ENCODE results near the gene RBMS3. TPM values are rescaled to one million over a fixed set of nuclear protein-coding genes. Genes with fewer than 3 reads are reported as not detected.

The RBMS3 gene
- total RNA-seq, 1 experiment from 2014 or later = 8.7 TPM

GRCh38 chr3:29952431-29952830 lies 671.6 kb downstream of the RBMS3 start (continued):
- TF ChIP-seq CTCF (IDR thresholded peaks at IDR 0.05) = no peak

GRCh38 chr3:29955413-29955812 lies 674.5 kb downstream of the RBMS3 start:
- Mint-ChIP-seq H3K27ac (no peak overlapping the region), H3K36me3 (peaks cover 12% of the 10 kb centered on the region), H3K27me3 (ENCODE audit: low read depth) (no peaks in the 10 kb centered on the region), H3K9me3 (peaks cover 15% of the 10 kb centered on the region), H3K4me3 (no peak overlapping the region), H3K4me1 (no peaks in the 10 kb centered on the region)
- DNase-seq (ENCODE audit: low spot score) (no peak), ATAC-seq (no peak)
- POLR2A ChIA-PET = no interaction called here
- TF ChIP-seq, protein P1, sequence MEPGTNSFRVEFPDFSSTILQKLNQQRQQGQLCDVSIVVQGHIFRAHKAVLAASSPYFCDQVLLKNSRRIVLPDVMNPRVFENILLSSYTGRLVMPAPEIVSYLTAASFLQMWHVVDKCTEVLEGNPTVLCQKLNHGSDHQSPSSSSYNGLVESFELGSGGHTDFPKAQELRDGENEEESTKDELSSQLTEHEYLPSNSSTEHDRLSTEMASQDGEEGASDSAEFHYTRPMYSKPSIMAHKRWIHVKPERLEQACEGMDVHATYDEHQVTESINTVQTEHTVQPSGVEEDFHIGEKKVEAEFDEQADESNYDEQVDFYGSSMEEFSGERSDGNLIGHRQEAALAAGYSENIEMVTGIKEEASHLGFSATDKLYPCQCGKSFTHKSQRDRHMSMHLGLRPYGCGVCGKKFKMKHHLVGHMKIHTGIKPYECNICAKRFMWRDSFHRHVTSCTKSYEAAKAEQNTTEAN (CRISPR knock-in tag; IDR thresholded peaks at IDR 0.05) = no peak
- TF ChIP-seq ZNF219 (CRISPR knock-in tag; IDR thresholded peaks at IDR 0.05; ENCODE audit: borderline replicate concordance) = no peak
- TF ChIP-seq, protein P2, sequence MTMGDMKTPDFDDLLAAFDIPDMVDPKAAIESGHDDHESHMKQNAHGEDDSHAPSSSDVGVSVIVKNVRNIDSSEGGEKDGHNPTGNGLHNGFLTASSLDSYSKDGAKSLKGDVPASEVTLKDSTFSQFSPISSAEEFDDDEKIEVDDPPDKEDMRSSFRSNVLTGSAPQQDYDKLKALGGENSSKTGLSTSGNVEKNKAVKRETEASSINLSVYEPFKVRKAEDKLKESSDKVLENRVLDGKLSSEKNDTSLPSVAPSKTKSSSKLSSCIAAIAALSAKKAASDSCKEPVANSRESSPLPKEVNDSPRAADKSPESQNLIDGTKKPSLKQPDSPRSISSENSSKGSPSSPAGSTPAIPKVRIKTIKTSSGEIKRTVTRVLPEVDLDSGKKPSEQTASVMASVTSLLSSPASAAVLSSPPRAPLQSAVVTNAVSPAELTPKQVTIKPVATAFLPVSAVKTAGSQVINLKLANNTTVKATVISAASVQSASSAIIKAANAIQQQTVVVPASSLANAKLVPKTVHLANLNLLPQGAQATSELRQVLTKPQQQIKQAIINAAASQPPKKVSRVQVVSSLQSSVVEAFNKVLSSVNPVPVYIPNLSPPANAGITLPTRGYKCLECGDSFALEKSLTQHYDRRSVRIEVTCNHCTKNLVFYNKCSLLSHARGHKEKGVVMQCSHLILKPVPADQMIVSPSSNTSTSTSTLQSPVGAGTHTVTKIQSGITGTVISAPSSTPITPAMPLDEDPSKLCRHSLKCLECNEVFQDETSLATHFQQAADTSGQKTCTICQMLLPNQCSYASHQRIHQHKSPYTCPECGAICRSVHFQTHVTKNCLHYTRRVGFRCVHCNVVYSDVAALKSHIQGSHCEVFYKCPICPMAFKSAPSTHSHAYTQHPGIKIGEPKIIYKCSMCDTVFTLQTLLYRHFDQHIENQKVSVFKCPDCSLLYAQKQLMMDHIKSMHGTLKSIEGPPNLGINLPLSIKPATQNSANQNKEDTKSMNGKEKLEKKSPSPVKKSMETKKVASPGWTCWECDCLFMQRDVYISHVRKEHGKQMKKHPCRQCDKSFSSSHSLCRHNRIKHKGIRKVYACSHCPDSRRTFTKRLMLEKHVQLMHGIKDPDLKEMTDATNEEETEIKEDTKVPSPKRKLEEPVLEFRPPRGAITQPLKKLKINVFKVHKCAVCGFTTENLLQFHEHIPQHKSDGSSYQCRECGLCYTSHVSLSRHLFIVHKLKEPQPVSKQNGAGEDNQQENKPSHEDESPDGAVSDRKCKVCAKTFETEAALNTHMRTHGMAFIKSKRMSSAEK (CRISPR knock-in tag; IDR thresholded peaks at IDR 0.05; ENCODE audit: borderline replicate concordance) = no peak
- TF ChIP-seq OVOL2 (CRISPR knock-in tag; IDR thresholded peaks at IDR 0.05; ENCODE audit: borderline replicate concordance) = no peak
- no peak for TF ChIP-seq AR (CRISPR knock-in tag; IDR thresholded peaks at IDR 0.05)
- TF ChIP-seq ZNF138 (CRISPR knock-in tag; conservative IDR thresholded peaks at IDR 0.05) = no peak
- TF ChIP-seq FOXP4 (CRISPR knock-in tag; IDR thresholded peaks at IDR 0.05) = no peak
- TF ChIP-seq RORB (CRISPR knock-in tag; IDR thresholded peaks at IDR 0.05) = no peak
- no peak for TF ChIP-seq FOXP1 (CRISPR knock-in tag; IDR thresholded peaks at IDR 0.05; ENCODE audit: borderline replicate concordance)
- no peak for TF ChIP-seq MYBL2 (CRISPR knock-in tag; IDR thresholded peaks at IDR 0.05)
- TF ChIP-seq, protein P3, sequence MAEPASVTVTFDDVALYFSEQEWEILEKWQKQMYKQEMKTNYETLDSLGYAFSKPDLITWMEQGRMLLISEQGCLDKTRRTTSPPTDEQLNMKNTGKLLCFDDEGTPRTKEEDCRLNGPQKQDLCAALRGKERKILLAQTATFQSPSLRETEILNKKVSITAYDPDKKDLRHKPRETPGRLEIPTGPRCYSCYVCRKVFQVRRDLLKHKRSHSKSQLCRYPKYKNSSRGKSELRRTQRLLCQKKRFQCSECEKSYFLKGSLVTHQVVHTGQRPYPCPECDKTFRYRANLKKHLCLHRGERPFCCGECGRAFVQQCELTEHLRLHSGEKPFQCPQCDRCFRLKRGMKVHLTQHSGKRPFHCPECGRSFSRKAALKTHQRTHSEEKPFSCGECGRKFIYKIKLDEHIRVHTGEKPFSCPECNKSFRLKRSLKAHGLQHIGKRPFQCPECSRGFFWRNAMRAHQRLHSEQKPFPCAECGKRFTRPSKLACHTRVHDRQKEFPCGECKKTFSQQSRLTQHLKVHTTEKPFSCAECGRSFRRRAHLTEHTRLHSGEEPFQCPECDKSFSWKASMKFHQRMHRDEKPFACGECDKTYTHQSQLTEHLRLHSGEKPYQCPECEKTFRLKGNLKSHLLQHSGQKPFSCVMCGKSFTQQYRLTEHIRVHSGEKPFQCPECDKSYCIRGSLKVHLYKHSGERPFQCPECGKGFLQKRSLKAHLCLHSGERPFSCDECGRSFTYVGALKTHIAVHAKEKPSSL (CRISPR knock-in tag; conservative IDR thresholded peaks at IDR 0.05) = no peak
- TF ChIP-seq, protein P4, sequence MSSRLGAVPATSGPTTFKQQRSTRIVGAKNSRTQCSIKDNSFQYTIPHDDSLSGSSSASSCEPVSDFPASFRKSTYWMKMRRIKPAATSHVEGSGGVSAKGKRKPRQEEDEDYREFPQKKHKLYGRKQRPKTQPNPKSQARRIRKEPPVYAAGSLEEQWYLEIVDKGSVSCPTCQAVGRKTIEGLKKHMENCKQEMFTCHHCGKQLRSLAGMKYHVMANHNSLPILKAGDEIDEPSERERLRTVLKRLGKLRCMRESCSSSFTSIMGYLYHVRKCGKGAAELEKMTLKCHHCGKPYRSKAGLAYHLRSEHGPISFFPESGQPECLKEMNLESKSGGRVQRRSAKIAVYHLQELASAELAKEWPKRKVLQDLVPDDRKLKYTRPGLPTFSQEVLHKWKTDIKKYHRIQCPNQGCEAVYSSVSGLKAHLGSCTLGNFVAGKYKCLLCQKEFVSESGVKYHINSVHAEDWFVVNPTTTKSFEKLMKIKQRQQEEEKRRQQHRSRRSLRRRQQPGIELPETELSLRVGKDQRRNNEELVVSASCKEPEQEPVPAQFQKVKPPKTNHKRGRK (CRISPR knock-in tag; IDR thresholded peaks at IDR 0.05; ENCODE audit: borderline replicate concordance) = no peak
- no peak for TF ChIP-seq KAT7 (CRISPR knock-in tag; IDR thresholded peaks at IDR 0.05; ENCODE audit: borderline replicate concordance)
- TF ChIP-seq SP1 (CRISPR knock-in tag; conservative IDR thresholded peaks at IDR 0.05) = no peak
- TF ChIP-seq USF1 (CRISPR knock-in tag; IDR thresholded peaks at IDR 0.05) = no peak
- no peak for TF ChIP-seq HMGXB4 (CRISPR knock-in tag; IDR thresholded peaks at IDR 0.05)
- CTCF ChIA-PET = no interaction called here

All from WTC11 (cell line).